ENCODE data around the gene GRID1.

GRID1 gene

GRCh38 chr10:85874208-85874607 lies 492.4 kb downstream of the GRID1 start:
- Histone ChIP-seq H3K18ac (ENCODE audit: low read depth in 1 of 2, low read length in 2 of 2) (no peak overlapping the region), H3K4me2 (ENCODE audit: low read length, poor library complexity, severe bottlenecking) (no peak overlapping the region), H3K79me1 (replicated peaks; ENCODE audit: low read length, poor library complexity, severe bottlenecking) (no peaks in the 10 kb centered on the region), H3K9ac (ENCODE audit: low read length) (no peak overlapping the region), H3K14ac (ENCODE audit: low read length in 2 of 2) (no peak overlapping the region), H3K27ac (ENCODE audit: low read length, poor library complexity, severe bottlenecking) (no peak overlapping the region), H2BK120ac (ENCODE audit: low read depth, low read length) (no peak overlapping the region), H3K23ac (ENCODE audit: low read length in 2 of 2) (no peak overlapping the region), H3K4me1 (ENCODE audit: control insufficient read depth, insufficient read depth, low read depth, low read length) (no peaks in the 10 kb centered on the region), H3K4ac (ENCODE audit: low read depth in 1 of 2, low read length in 2 of 2) (no peak overlapping the region), H2AK5ac (ENCODE audit: low read length, severe bottlenecking) (no peak overlapping the region), H2AFZ (ENCODE audit: low read depth, low read length) (no peak overlapping the region), H3K27me3 (ENCODE audit: control insufficient read depth in 1 of 2, insufficient read depth in 1 of 2, low read length in 2 of 2) (no peaks in the 10 kb centered on the region), H3K36me3 (ENCODE audit: control insufficient read depth in 1 of 2, insufficient read depth in 2 of 2, low read depth in 1 of 2, low read length in 2 of 2) (no peaks in the 10 kb centered on the region), H4K8ac (ENCODE audit: low read length) (no peak overlapping the region), H2BK5ac (ENCODE audit: low read depth, low read length, poor library complexity, severe bottlenecking) (no peak overlapping the region), H3K4me3 (ENCODE audit: insufficient read depth in 1 of 2, low read depth in 1 of 2, low read length in 2 of 2) (no peak overlapping the region), H3K9me3 (ENCODE audit: control insufficient read depth, low read length) (peaks cover 4% of the 10 kb centered on the region), H4K91ac (ENCODE audit: low read length) (no peak overlapping the region), H2BK12ac (ENCODE audit: low read length in 2 of 2) (no peak overlapping the region), H2BK15ac (ENCODE audit: low read depth, poor library complexity, severe bottlenecking) (no peak overlapping the region)
- DNase-seq = no peak

DNA sequence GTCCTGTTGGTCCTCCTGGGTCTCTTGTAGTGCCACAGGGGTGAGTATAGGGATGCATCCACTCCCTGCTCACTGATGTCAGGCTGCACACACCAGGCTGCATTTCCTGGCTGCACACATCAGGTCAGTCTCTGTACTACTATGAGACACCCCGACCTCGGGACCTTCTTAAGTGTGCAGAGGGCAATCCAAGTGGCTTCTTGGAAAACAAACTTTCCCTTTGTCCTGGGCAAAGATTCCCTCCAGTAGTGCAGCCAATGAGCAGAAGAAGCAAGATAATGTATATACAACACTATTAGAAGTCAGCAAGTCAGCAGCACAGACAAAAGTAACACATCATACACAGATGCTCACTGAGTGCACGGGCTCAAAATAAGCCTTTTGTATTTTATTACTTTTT lies 493.5 kb downstream of the GRID1 start:
- H3K4me3 ChIP-seq (ENCODE audit: insufficient read depth in 1 of 2, low read depth in 1 of 2, low read length in 2 of 2) = no peak overlapping the region
- no peak for DNase-seq
- H3K79me1 ChIP-seq (replicated peaks; ENCODE audit: low read length, poor library complexity, severe bottlenecking) = no peaks in the 10 kb centered on the region
- no peak overlapping the region for H3K18ac ChIP-seq (ENCODE audit: low read depth in 1 of 2, low read length in 2 of 2)
- no peak overlapping the region for H3K27ac ChIP-seq (ENCODE audit: low read length, poor library complexity, severe bottlenecking)
- H2AK5ac ChIP-seq (ENCODE audit: low read length, severe bottlenecking) = no peak overlapping the region
- peaks cover 4% of the 10 kb centered on the region for H3K9me3 ChIP-seq (ENCODE audit: control insufficient read depth, low read length)
- H2BK5ac ChIP-seq (ENCODE audit: low read depth, low read length, poor library complexity, severe bottlenecking) = no peak overlapping the region
- H3K9ac ChIP-seq (ENCODE audit: low read length) = no peak overlapping the region
- H3K36me3 ChIP-seq (ENCODE audit: control insufficient read depth in 1 of 2, insufficient read depth in 2 of 2, low read depth in 1 of 2, low read length in 2 of 2) = no peaks in the 10 kb centered on the region
- no peak overlapping the region for H3K23ac ChIP-seq (ENCODE audit: low read length in 2 of 2)
- H2AFZ ChIP-seq (ENCODE audit: low read depth, low read length) = no peak overlapping the region
- no peak overlapping the region for H2BK12ac ChIP-seq (ENCODE audit: low read length in 2 of 2)
- no peak overlapping the region for H3K4ac ChIP-seq (ENCODE audit: low read depth in 1 of 2, low read length in 2 of 2)
- H4K91ac ChIP-seq (ENCODE audit: low read length) = no peak overlapping the region
- H3K4me1 ChIP-seq (ENCODE audit: control insufficient read depth, insufficient read depth, low read depth, low read length) = no peaks in the 10 kb centered on the region
- H3K27me3 ChIP-seq (ENCODE audit: control insufficient read depth in 1 of 2, insufficient read depth in 1 of 2, low read length in 2 of 2) = no peaks in the 10 kb centered on the region
- no peak overlapping the region for H3K14ac ChIP-seq (ENCODE audit: low read length in 2 of 2)
- no peak overlapping the region for H2BK15ac ChIP-seq (ENCODE audit: low read depth, poor library complexity, severe bottlenecking)
- WGBS = 58% methylated on average over 2 of the region's 3 CpGs
- H2BK120ac ChIP-seq (ENCODE audit: low read depth, low read length) = no peak overlapping the region
- H3K4me2 ChIP-seq (ENCODE audit: low read length, poor library complexity, severe bottlenecking) = no peak overlapping the region
- H4K8ac ChIP-seq (ENCODE audit: low read length) = no peak overlapping the region

- Histone ChIP-seq H3K18ac (ENCODE audit: low read depth in 1 of 2, low read length in 2 of 2) (no peak overlapping the region), H3K27me3 (ENCODE audit: control insufficient read depth in 1 of 2, insufficient read depth in 1 of 2, low read length in 2 of 2) (no peaks in the 10 kb centered on the region), H2AK5ac (ENCODE audit: low read length, severe bottlenecking) (no peak overlapping the region), H3K4me1 (ENCODE audit: control insufficient read depth, insufficient read depth, low read depth, low read length) (no peaks in the 10 kb centered on the region), H3K27ac (ENCODE audit: low read length, poor library complexity, severe bottlenecking) (no peak overlapping the region), H2BK120ac (ENCODE audit: low read depth, low read length) (no peak overlapping the region), H3K79me1 (replicated peaks; ENCODE audit: low read length, poor library complexity, severe bottlenecking) (no peaks in the 10 kb centered on the region), H2AFZ (ENCODE audit: low read depth, low read length) (no peak overlapping the region), H2BK12ac (ENCODE audit: low read length in 2 of 2) (no peak overlapping the region), H3K23ac (ENCODE audit: low read length in 2 of 2) (no peak overlapping the region), H3K9me3 (ENCODE audit: control insufficient read depth, low read length) (no peaks in the 10 kb centered on the region), H4K91ac (ENCODE audit: low read length) (no peak overlapping the region), H2BK5ac (ENCODE audit: low read depth, low read length, poor library complexity, severe bottlenecking) (no peak overlapping the region), H2BK15ac (ENCODE audit: low read depth, poor library complexity, severe bottlenecking) (no peak overlapping the region), H3K4ac (ENCODE audit: low read depth in 1 of 2, low read length in 2 of 2) (no peak overlapping the region), H3K14ac (ENCODE audit: low read length in 2 of 2) (no peak overlapping the region), H3K4me2 (ENCODE audit: low read length, poor library complexity, severe bottlenecking) (no peak overlapping the region), H4K8ac (ENCODE audit: low read length) (no peak overlapping the region), H3K36me3 (ENCODE audit: control insufficient read depth in 1 of 2, insufficient read depth in 2 of 2, low read depth in 1 of 2, low read length in 2 of 2) (no peaks in the 10 kb centered on the region), H3K9ac (ENCODE audit: low read length) (no peak overlapping the region), H3K4me3 (ENCODE audit: insufficient read depth in 1 of 2, low read depth in 1 of 2, low read length in 2 of 2) (no peak overlapping the region)
- DNase-seq = no peak
- WGBS = 84% methylated on average over 11 of the region's 11 CpGs
These were observed 497.7 kb downstream of the GRID1 start for GRCh38 chr10:85868627-85869499.

DNA sequence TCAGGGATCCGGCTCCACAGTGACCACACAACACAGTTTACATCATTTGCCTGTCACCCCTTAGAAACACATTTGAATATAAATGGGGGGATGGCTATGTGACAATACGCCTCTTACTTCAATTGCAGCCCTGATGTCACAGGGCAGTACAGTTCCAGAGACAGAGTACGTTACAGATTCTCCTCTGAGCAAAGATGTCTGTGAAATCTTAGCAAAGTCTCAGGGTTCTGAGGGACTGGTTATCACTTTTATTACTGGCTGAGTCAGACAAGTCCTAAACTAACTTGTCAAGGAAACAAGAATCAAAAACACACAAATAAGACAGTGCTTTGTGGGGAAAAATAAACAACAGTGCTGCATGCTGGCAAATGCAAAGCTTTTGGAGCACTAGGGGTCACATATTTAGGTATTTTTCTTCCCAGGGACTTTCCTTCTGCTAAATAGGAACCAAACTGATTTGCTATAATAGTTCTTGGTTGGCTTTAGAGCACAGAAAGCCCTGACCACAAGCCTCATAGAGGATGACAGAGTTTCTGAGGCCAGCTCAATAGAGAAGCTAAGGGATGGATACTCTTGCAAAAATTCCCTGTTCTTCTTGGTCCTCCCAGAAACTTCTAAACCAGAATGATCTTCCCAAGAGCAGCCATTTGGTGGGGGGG lies 501.6 kb downstream of the GRID1 start:
- Histone ChIP-seq H2AFZ (ENCODE audit: low read depth, low read length) (no peak overlapping the region), H3K27me3 (ENCODE audit: control insufficient read depth in 1 of 2, insufficient read depth in 1 of 2, low read length in 2 of 2) (no peaks in the 10 kb centered on the region), H3K9ac (ENCODE audit: low read length) (no peak overlapping the region), H3K14ac (ENCODE audit: low read length in 2 of 2) (no peak overlapping the region), H2BK15ac (ENCODE audit: low read depth, poor library complexity, severe bottlenecking) (no peak overlapping the region), H3K9me3 (ENCODE audit: control insufficient read depth, low read length) (no peaks in the 10 kb centered on the region), H3K18ac (ENCODE audit: low read depth in 1 of 2, low read length in 2 of 2) (no peak overlapping the region), H2BK12ac (ENCODE audit: low read length in 2 of 2) (no peak overlapping the region), H3K79me1 (replicated peaks; ENCODE audit: low read length, poor library complexity, severe bottlenecking) (no peaks in the 10 kb centered on the region), H2AK5ac (ENCODE audit: low read length, severe bottlenecking) (no peak overlapping the region), H4K91ac (ENCODE audit: low read length) (no peak overlapping the region), H3K4ac (ENCODE audit: low read depth in 1 of 2, low read length in 2 of 2) (no peak overlapping the region), H3K36me3 (ENCODE audit: control insufficient read depth in 1 of 2, insufficient read depth in 2 of 2, low read depth in 1 of 2, low read length in 2 of 2) (no peaks in the 10 kb centered on the region), H2BK5ac (ENCODE audit: low read depth, low read length, poor library complexity, severe bottlenecking) (no peak overlapping the region), H3K4me1 (ENCODE audit: control insufficient read depth, insufficient read depth, low read depth, low read length) (no peaks in the 10 kb centered on the region), H2BK120ac (ENCODE audit: low read depth, low read length) (no peak overlapping the region), H3K4me3 (ENCODE audit: insufficient read depth in 1 of 2, low read depth in 1 of 2, low read length in 2 of 2) (no peak overlapping the region), H3K4me2 (ENCODE audit: low read length, poor library complexity, severe bottlenecking) (no peak overlapping the region), H3K23ac (ENCODE audit: low read length in 2 of 2) (no peak overlapping the region), H4K8ac (ENCODE audit: low read length) (no peak overlapping the region), H3K27ac (ENCODE audit: low read length, poor library complexity, severe bottlenecking) (no peak overlapping the region)
- WGBS = 15% methylated on average over 2 of the region's 3 CpGs
- peak; percentile 75 for DNase-seq

Data from mesenchymal stem cell (in vitro differentiated cells and primary cell).